Naive thymus-derived CD4-positive, alpha-beta T cell (primary cell): ENCODE measurements around the gene DTWD1. TPM values are rescaled to one million over a fixed set of nuclear protein-coding genes. Genes with fewer than 3 reads are reported as not detected.

ENCODE experiments used
- ATAC-seq: fragments of 150-1000 bp; cut with Tn5 transposase; 2 replicates; pipeline ENCODE4 v1.10.0; 2021; ENCODE audit warnings: mild to moderate bottlenecking, moderate library complexity
- CTCF ChIA-PET: fragments of 350-600 bp; sonication (Branson Sonifier 250); formaldehyde crosslinking; loops from one replicate; lab custom pipeline; 2021; ENCODE audit warnings: antibody characterized with exemption; lab: Charles Lee
- POLR2A ChIA-PET: fragments of 350-600 bp; sonication (Branson Sonifier 250); formaldehyde crosslinking; loops from one replicate; lab custom pipeline; 2021; ENCODE audit warnings: antibody characterized with exemption, inconsistent platforms; lab: Charles Lee
- DNase-seq, 9 donors: peaks; one replicate each; pipeline versions ENCODE4 v3.0.0 to v3.0.0-alpha.2; 2020 to 2022; ENCODE audit warnings: mixed read lengths in 1 of 9
- H3K27ac ChIP-seq: one replicate; pipeline ENCODE4 v1.7.0; 2013; ENCODE audit warnings: mild to moderate bottlenecking, low read depth, low read length, moderate library complexity
- H3K27me3 ChIP-seq, 2 donors: one replicate each; pipeline ENCODE4 v1.7.0; 2013; ENCODE audit warnings: low read length in 2 of 2, mild to moderate bottlenecking in 2 of 2, moderate library complexity in 2 of 2; ENCODE audit not compliant: control insufficient read depth in 2 of 2, insufficient read depth in 2 of 2
- H3K36me3 ChIP-seq, 3 experiments: 1 replicate in 2 of 3; 2 replicates in 1 of 3; pipeline ENCODE4 v1.7.0; 2013; ENCODE audit warnings: low read length in 3 of 3, mild to moderate bottlenecking in 3 of 3, moderate library complexity in 1 of 3; ENCODE audit not compliant: insufficient read depth in 3 of 3, control insufficient read depth in 2 of 3
- H3K4me1 ChIP-seq, 2 donors: one replicate each; pipeline ENCODE4 v1.7.0; 2013; ENCODE audit warnings: low read length in 2 of 2, mild to moderate bottlenecking in 2 of 2, moderate library complexity in 1 of 2; ENCODE audit not compliant: control insufficient read depth in 2 of 2, insufficient read depth in 2 of 2
- H3K4me3 ChIP-seq: 2 replicates; pipeline ENCODE4 v1.7.0; 2013; ENCODE audit warnings: mild to moderate bottlenecking, low read length
- H3K9me3 ChIP-seq, 3 experiments: 1 replicate in 2 of 3; 2 replicates in 1 of 3; pipeline ENCODE4 v1.7.0; 2013; ENCODE audit warnings: low read length in 3 of 3; ENCODE audit not compliant: control insufficient read depth in 2 of 3
- H3K27ac Mint-ChIP-seq, 9 donors: one replicate each; pipeline ENCODE4 v1.8.0; 2020 to 2022; ENCODE audit warnings: mixed read lengths in 9 of 9, mild to moderate bottlenecking in 8 of 9, moderate library complexity in 5 of 9, inconsistent platforms in 2 of 9
- H3K27me3 Mint-ChIP-seq, 5 donors: one replicate each; pipeline ENCODE4 v1.8.0; 2021 to 2022; ENCODE audit warnings: mixed read lengths in 5 of 5, mild to moderate bottlenecking in 1 of 5
- H3K36me3 Mint-ChIP-seq, 5 donors: one replicate each; pipeline ENCODE4 v1.8.0; 2020 to 2022; ENCODE audit warnings: mixed read lengths in 5 of 5, mild to moderate bottlenecking in 3 of 5, inconsistent platforms in 1 of 5
- H3K4me1 Mint-ChIP-seq, 7 donors: one replicate each; pipeline ENCODE4 v1.8.0; 2020 to 2022; ENCODE audit warnings: mixed read lengths in 7 of 7, mild to moderate bottlenecking in 3 of 7, inconsistent platforms in 1 of 7
- H3K4me3 Mint-ChIP-seq, 10 donors: one replicate each; pipeline ENCODE4 v1.8.0; 2020 to 2022; ENCODE audit warnings: mild to moderate bottlenecking in 10 of 10, mixed read lengths in 10 of 10, moderate library complexity in 6 of 10, inconsistent platforms in 2 of 10
- H3K9me3 Mint-ChIP-seq, 11 donors: one replicate each; pipeline ENCODE4 v1.8.0; 2020 to 2022; ENCODE audit warnings: mixed read lengths in 11 of 11, mild to moderate bottlenecking in 4 of 11, inconsistent platforms in 1 of 11, moderate library complexity in 1 of 11
- intact Hi-C, 2 donors: fragments of 100-400 bp; cut with micrococcal nuclease; formaldehyde crosslinking; loops; one replicate each; pipeline ENCODE4 v1.15.1; 2023
- polyA plus RNA-seq, 2 donors: library from polyadenylated mRNA; unstranded; fragments of 300-500 nt; fragmentation: Illumina TruSeq; gene quantifications; one replicate each; pipeline ENCODE4 v1.2.3, GENCODE V29; 2021
- total RNA-seq, 6 experiments: library from RNA in 5 of 6; stranded (reverse) in 5 of 6; gene quantifications; 1 replicate in 5 of 6; 2 replicates in 1 of 6; pipeline ENCODE4 v1.2.3 and lab custom pipeline; 2021 to 2026

DTWD1 gene
- total and polyA plus RNA-seq, 7 experiments from 2014 or later = 14.3 to 31.0 (median 21.6) TPM

- no peaks in the 10 kb centered on the region for H3K4me1 ChIP-seq
- no peak overlapping the region for H3K27ac ChIP-seq
- no peaks in the 10 kb centered on the region for H3K27me3 ChIP-seq
- H3K36me3 ChIP-seq = peaks cover 0 to 4% (median 0%) of the 10 kb centered on the region in 3 experiments
- intact Hi-C loops = no loop called here
- peaks cover 0 to 9% (median 0%) of the 10 kb centered on the region in 7 donors for H3K4me1 Mint-ChIP-seq
- no peak for ATAC-seq
- H3K36me3 Mint-ChIP-seq = peaks cover 0 to 25% (median 15%) of the 10 kb centered on the region in 5 donors
- no peak overlapping the region for H3K4me3 ChIP-seq
- no peaks in the 10 kb centered on the region for H3K9me3 ChIP-seq
- no peak overlapping the region for H3K4me3 Mint-ChIP-seq
- no peaks in the 10 kb centered on the region for H3K27me3 Mint-ChIP-seq
- ChIA-PET CTCF (no interaction called here), POLR2A (no interaction called here)
- peak overlapping the region in 1 of 9 donors; percentile 4 for H3K27ac Mint-ChIP-seq
- no peak for DNase-seq
- no peaks in the 10 kb centered on the region for H3K9me3 Mint-ChIP-seq
These were observed 17.0 kb downstream of the DTWD1 start for GRCh38 chr15:49637857-49638256.

- H3K9me3 ChIP-seq = no peaks in the 10 kb centered on the region
- Mint-ChIP-seq H3K27me3 (no peaks in the 10 kb centered on the region), H3K4me1 (peaks cover 0 to 4% (median 0%) of the 10 kb centered on the region in 7 donors), H3K36me3 (peaks cover 0 to 18% (median 12%) of the 10 kb centered on the region in 5 donors), H3K4me3 (no peak overlapping the region), H3K27ac (peak overlapping the region in 2 of 9 donors; percentile 12 to 60), H3K9me3 (no peaks in the 10 kb centered on the region)
- no peaks in the 10 kb centered on the region for H3K27me3 ChIP-seq
- DNase-seq (no peak), ATAC-seq (no peak)
- ChIA-PET POLR2A (no interaction called here), CTCF (no interaction called here)
- intact Hi-C loops = no loop called here
- H3K4me3 ChIP-seq = no peak overlapping the region
- H3K4me1 ChIP-seq = no peaks in the 10 kb centered on the region
- no peak overlapping the region for H3K27ac ChIP-seq
- no peaks in the 10 kb centered on the region for H3K36me3 ChIP-seq
These were observed 23.5 kb downstream of the DTWD1 start for GRCh38 chr15:49644364-49644794.

DNA sequence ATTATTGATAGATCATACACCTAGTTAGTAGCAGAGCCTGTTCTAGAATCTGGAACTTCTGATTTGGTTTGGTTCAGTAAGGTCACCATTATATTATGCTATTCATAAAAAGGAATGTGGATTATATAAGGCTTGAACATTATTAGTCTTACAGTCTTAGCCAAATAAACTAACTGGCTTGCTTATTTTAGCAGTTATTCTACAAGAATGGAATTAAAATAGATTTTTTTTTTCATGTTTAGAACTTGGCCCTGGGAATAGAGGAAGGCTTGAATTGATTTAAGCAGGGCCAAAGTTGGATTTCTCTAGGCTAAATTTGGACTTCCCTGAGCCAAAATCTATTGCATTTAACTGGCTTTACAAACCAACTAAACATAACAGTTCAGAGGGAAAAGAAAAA lies 24.4 kb downstream of the DTWD1 start:
- ChIA-PET POLR2A (no interaction called here), CTCF (no interaction called here)
- H3K27ac Mint-ChIP-seq = peak overlapping the region in 2 of 9 donors; percentile 10 to 20
- DNase-seq (no peak), ATAC-seq (no peak)
- Histone ChIP-seq H3K4me1 (no peaks in the 10 kb centered on the region), H3K4me3 (no peak overlapping the region), H3K27ac (no peak overlapping the region), H3K27me3 (no peaks in the 10 kb centered on the region), H3K36me3 (no peaks in the 10 kb centered on the region), H3K9me3 (no peaks in the 10 kb centered on the region)
- peaks cover 0 to 18% (median 12%) of the 10 kb centered on the region in 5 donors for H3K36me3 Mint-ChIP-seq
- H3K4me3 Mint-ChIP-seq = no peak overlapping the region
- H3K4me1 Mint-ChIP-seq = peaks cover 0 to 4% (median 0%) of the 10 kb centered on the region in 7 donors
- no peaks in the 10 kb centered on the region for H3K27me3 Mint-ChIP-seq
- H3K9me3 Mint-ChIP-seq = no peaks in the 10 kb centered on the region
- intact Hi-C loops = no loop called here

- H3K9me3 ChIP-seq = no peaks in the 10 kb centered on the region
- peaks cover 0 to 18% (median 9%) of the 10 kb centered on the region in 5 donors for H3K36me3 Mint-ChIP-seq
- no peak overlapping the region for H3K27ac ChIP-seq
- H3K4me1 ChIP-seq = no peaks in the 10 kb centered on the region
- H3K9me3 Mint-ChIP-seq = peaks cover 0 to 2% (median 0%) of the 10 kb centered on the region in 11 donors
- ATAC-seq = no peak
- no peak overlapping the region for H3K4me3 ChIP-seq
- H3K27me3 Mint-ChIP-seq = no peaks in the 10 kb centered on the region
- ChIA-PET CTCF (no interaction called here), POLR2A (interaction anchor here (0.6 kb wide), 1 partner anchor 25 kb away, joined by 3 read pairs; no protein-coding TSS in a partner anchor)
- peaks cover 0 to 4% (median 0%) of the 10 kb centered on the region in 7 donors for H3K4me1 Mint-ChIP-seq
- H3K4me3 Mint-ChIP-seq = no peak overlapping the region
- intact Hi-C loops = no loop called here
- peak overlapping the region in 4 of 9 donors; percentile 10 to 83 (median 32) for H3K27ac Mint-ChIP-seq
- no peak for DNase-seq
- H3K36me3 ChIP-seq = no peaks in the 10 kb centered on the region
- H3K27me3 ChIP-seq = no peaks in the 10 kb centered on the region
These were observed 25.1 kb downstream of the DTWD1 start for GRCh38 chr15:49645941-49646340.

DNA sequence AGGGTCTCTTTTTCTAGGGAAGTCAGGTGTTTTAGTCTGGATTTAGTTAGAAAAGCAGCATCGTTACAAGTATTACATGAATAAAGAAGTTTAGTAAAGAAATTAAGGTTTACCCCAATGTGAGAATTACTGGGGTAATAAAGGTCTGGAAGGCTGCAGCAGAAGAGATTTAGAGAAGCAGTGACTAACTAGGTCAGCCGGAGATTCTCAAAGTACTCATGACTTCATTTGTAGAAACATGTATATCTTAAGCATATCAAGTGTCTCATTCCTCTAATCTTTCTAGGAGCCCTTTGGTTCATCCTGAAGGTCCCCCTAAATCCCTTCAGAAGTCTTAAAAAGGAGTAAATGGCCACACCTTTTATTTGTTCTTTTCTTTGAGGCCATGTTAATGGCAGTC lies 26.0 kb downstream of the DTWD1 start:
- Mint-ChIP-seq H3K4me1 (no peaks in the 10 kb centered on the region), H3K4me3 (no peak overlapping the region), H3K27me3 (no peaks in the 10 kb centered on the region), H3K36me3 (peaks cover 0 to 16% (median 4%) of the 10 kb centered on the region in 5 donors), H3K27ac (peak overlapping the region in 1 of 9 donors; percentile 10), H3K9me3 (peaks cover 0 to 2% (median 0%) of the 10 kb centered on the region in 11 donors)
- Histone ChIP-seq H3K27me3 (no peaks in the 10 kb centered on the region), H3K27ac (no peak overlapping the region), H3K4me1 (no peaks in the 10 kb centered on the region), H3K9me3 (no peaks in the 10 kb centered on the region), H3K36me3 (no peaks in the 10 kb centered on the region), H3K4me3 (no peak overlapping the region)
- intact Hi-C loops = no loop called here
- CTCF ChIA-PET = no interaction called here
- POLR2A ChIA-PET = interaction anchor here (0.6 kb wide), 1 partner anchor 24 kb away, joined by 3 read pairs; no protein-coding TSS in a partner anchor
- ATAC-seq (no peak), DNase-seq (no peak)

DNA sequence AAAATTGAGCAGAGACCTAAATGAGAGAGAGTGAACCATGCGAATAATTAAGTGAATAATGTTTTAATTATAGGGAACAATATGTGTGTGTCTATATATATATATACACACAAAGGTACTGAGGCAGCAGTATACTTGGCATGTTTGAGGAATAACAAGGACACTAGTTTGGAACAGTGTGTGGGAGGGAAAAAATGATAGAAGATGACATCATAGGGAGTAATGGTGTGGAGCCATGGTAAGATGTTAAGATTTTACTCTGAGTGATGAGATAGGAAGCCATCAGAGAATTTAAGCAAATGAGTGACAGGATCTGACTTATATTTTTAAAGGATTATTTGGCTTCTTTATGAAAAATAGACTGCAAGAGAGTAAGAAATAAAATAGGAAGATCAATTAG lies 29.1 kb downstream of the DTWD1 start:
- no peak overlapping the region for H3K4me3 ChIP-seq
- no peaks in the 10 kb centered on the region for H3K4me1 Mint-ChIP-seq
- ATAC-seq (no peak), DNase-seq (no peak)
- POLR2A ChIA-PET = no interaction called here
- peaks cover 4 to 24% (median 10%) of the 10 kb centered on the region in 3 experiments for H3K9me3 ChIP-seq
- H3K27ac ChIP-seq = no peak overlapping the region
- peaks cover 0 to 5% (median 0%) of the 10 kb centered on the region in 5 donors for H3K36me3 Mint-ChIP-seq
- H3K4me3 Mint-ChIP-seq = no peak overlapping the region
- CTCF ChIA-PET = no interaction called here
- H3K36me3 ChIP-seq = no peaks in the 10 kb centered on the region
- H3K27me3 ChIP-seq = no peaks in the 10 kb centered on the region
- no peaks in the 10 kb centered on the region for H3K4me1 ChIP-seq
- intact Hi-C loops = no loop called here
- H3K9me3 Mint-ChIP-seq = peaks cover 0 to 31% (median 18%) of the 10 kb centered on the region in 11 donors
- no peak overlapping the region for H3K27ac Mint-ChIP-seq
- peaks cover 0 to 7% (median 0%) of the 10 kb centered on the region in 5 donors for H3K27me3 Mint-ChIP-seq

DNA sequence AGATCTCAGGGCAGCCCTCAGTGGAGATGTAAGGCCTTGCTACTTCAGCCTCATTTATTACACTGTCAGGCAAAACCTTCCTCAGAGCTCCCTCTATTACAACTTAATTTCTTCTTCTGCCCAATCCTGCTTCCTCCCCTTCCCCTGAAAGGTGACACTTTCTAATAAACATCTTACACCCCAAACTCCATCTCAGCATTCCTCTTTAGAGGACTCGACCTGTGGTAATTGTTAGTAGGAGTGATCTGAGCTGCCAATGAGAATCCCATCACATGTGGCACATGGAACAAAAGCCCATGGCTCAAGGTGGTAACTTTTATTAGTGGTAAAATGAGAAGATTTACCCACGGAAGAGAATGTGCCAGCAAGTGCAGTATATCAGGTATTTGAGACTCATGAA lies 29.8 kb downstream of the DTWD1 start:
- H3K9me3 ChIP-seq = peaks cover 4 to 24% (median 10%) of the 10 kb centered on the region in 3 experiments
- H3K4me1 ChIP-seq = no peaks in the 10 kb centered on the region
- H3K27ac ChIP-seq = no peak overlapping the region
- H3K27me3 ChIP-seq = no peaks in the 10 kb centered on the region
- no peak overlapping the region for H3K4me3 ChIP-seq
- intact Hi-C loops = no loop called here
- peaks cover 0 to 5% (median 0%) of the 10 kb centered on the region in 5 donors for H3K36me3 Mint-ChIP-seq
- H3K27me3 Mint-ChIP-seq = peaks cover 0 to 7% (median 0%) of the 10 kb centered on the region in 5 donors
- H3K9me3 Mint-ChIP-seq = peaks cover 0 to 38% (median 18%) of the 10 kb centered on the region in 11 donors
- ATAC-seq = no peak
- no peak overlapping the region for H3K27ac Mint-ChIP-seq
- DNase-seq = no peak
- ChIA-PET CTCF (no interaction called here), POLR2A (no interaction called here)
- no peaks in the 10 kb centered on the region for H3K4me1 Mint-ChIP-seq
- no peaks in the 10 kb centered on the region for H3K36me3 ChIP-seq
- no peak overlapping the region for H3K4me3 Mint-ChIP-seq
